Uterine smooth muscle cell (primary cell): Measurements from ENCODE around the gene TAAR1. TPM values are rescaled to one million over a fixed set of nuclear protein-coding genes. Genes with fewer than 3 reads are reported as not detected.

Experiments used
- total RNA-seq: library from RNA; depleted of rRNA; stranded (reverse); fragments of >200 nt; gene quantifications from 2 replicates; pipeline ENCODE4 v1.2.3, GENCODE V29; 2014

TAAR1 gene, protein sequence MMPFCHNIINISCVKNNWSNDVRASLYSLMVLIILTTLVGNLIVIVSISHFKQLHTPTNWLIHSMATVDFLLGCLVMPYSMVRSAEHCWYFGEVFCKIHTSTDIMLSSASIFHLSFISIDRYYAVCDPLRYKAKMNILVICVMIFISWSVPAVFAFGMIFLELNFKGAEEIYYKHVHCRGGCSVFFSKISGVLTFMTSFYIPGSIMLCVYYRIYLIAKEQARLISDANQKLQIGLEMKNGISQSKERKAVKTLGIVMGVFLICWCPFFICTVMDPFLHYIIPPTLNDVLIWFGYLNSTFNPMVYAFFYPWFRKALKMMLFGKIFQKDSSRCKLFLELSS
- not detected in 2 replicates for total RNA-seq

DNA sequence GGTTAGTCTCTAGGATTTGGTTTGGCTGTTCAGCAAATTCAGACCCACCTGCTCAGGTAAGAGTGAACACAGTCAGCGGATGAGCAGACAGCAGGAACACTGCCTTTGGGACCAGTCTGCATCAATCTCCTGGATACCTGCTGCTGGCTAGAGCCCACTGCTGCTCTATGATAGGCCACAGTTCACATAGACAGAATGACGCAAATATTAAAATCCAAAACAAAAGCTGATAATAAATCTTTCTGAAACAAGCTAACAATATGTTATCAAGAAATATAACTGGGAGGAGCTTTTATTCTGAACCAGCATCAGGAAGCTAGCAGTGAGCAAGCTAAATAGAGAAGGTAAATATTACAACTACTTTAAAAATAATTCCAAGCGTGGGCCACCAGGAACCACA lies at the start of gene TAAR1:
Gene TAAR1, minus strand, starts transcription at position 101 of the 400 bp plus-strand sequence. CDS start 13,179 bp downstream, outside the sequence.

DNA sequence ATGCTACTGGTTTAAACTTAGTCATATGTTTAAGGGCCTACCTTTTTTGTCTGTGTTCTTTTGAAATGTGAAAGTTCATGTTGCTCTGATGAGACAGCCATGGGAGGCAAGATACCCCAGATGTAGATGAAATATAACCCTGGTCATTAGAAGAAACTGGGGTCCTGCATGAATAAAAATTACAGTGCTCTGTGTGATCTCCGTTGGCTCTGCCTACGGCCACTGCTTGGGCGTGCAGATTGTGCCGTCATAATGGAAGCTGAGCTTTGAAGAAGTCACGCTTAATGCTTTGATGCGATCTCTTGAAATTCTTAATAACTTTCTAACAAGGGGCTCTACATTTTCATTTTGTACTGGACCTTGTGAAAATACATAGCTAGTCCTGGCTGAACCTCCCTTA lies 34.8 kb downstream of the TAAR1 start, which contains the start of gene TAAR2:
Gene TAAR2, minus strand, starts transcription at position 101 of the 400 bp plus-strand sequence. Its CDS starts 0 bp downstream, at position 101.

Other genes starting within 250 kb of the TAAR1 start
- 46.9 and 57.2 TPM in 2 replicates for gene STX7, start 146.1 kb downstream of the TAAR1 start, total RNA-seq
- gene TAAR9, start 120.9 kb downstream of the TAAR1 start, total RNA-seq, result not detected in 2 replicates
- not detected in 2 replicates for gene TAAR8, start 106.5 kb downstream of the TAAR1 start, total RNA-seq
- gene TAAR6, start 88.9 kb downstream of the TAAR1 start, total RNA-seq, result not detected in 2 replicates
- gene TAAR5, start 69.4 kb downstream of the TAAR1 start, total RNA-seq, result not detected in 2 replicates
- not detected in 2 replicates for gene TAAR2, start 34.9 kb downstream of the TAAR1 start, total RNA-seq
- gene VNN1, start 54.9 kb upstream of the TAAR1 start, total RNA-seq, result under 0.01 TPM in 1 of 2 replicates, not detected in the other
- not detected in 2 replicates for gene VNN2, start 98.7 kb upstream of the TAAR1 start, total RNA-seq
- gene SLC18B1, start 139.5 kb upstream of the TAAR1 start, total RNA-seq, result 6.3 and 6.4 TPM in 2 replicates
- 798 and 1,118 TPM in 2 replicates for gene RPS12, start 155.4 kb upstream of the TAAR1 start, total RNA-seq